GM23248 (cell line): ENCODE results near the gene EFCAB8. TPM values are rescaled to one million over a fixed set of nuclear protein-coding genes. Genes with fewer than 3 reads are reported as not detected.
A peak's percentile ranks its signal among the peaks of the same experiment; 100 is the strongest.

Experiments
- DNase-seq: peaks from one replicate; pipeline ENCODE4 v3.0.0-alpha.2; 2015
- H2AFZ ChIP-seq: fragments of 200-600 bp; sonication (generic); 2 replicates; pipeline ENCODE4 v1.6.1; 2016; ENCODE audit warnings: antibody characterized with exemption
- H3F3A ChIP-seq: fragments of 200-600 bp; sonication (generic); 2 replicates; pipeline ENCODE4 v1.6.1; 2016; ENCODE audit warnings: mild to moderate bottlenecking, antibody characterized with exemption, mixed run types; ENCODE audit not compliant: insufficient read depth
- H3K27ac ChIP-seq: fragments of 200-600 bp; sonication (generic); 2 replicates; pipeline ENCODE4 v1.5.1; 2016; ENCODE audit warnings: mild to moderate bottlenecking
- H3K27me3 ChIP-seq: fragments of 200-600 bp; sonication (generic); replicated peaks from 2 replicates; pipeline ENCODE4 v1.6.1; 2016; ENCODE audit warnings: mild to moderate bottlenecking; ENCODE audit not compliant: insufficient read depth
- H3K36me3 ChIP-seq: fragments of 200-600 bp; sonication (generic); 2 replicates; pipeline ENCODE4 v1.6.1; 2016; ENCODE audit warnings: low read depth, mild to moderate bottlenecking
- H3K4me1 ChIP-seq: fragments of 200-600 bp; sonication (generic); 2 replicates; pipeline ENCODE4 v1.6.1; 2016; ENCODE audit warnings: mild to moderate bottlenecking; ENCODE audit not compliant: insufficient read depth
- H3K4me2 ChIP-seq: fragments of 200-600 bp; sonication (generic); one replicate; pipeline ENCODE4 v1.6.1; 2016; ENCODE audit warnings: mild to moderate bottlenecking; ENCODE audit not compliant: unreplicated experiment
- H3K4me3 ChIP-seq: fragments of 200-600 bp; sonication (generic); 2 replicates; pipeline ENCODE4 v1.5.1; 2016; ENCODE audit warnings: mild to moderate bottlenecking
- H3K79me2 ChIP-seq: fragments of 200-600 bp; sonication (generic); 2 replicates; pipeline ENCODE4 v1.6.1; 2016; ENCODE audit warnings: mild to moderate bottlenecking; ENCODE audit not compliant: insufficient read depth
- H3K9ac ChIP-seq: fragments of 200-600 bp; sonication (generic); 2 replicates; pipeline ENCODE4 v1.6.1; 2016; ENCODE audit warnings: mild to moderate bottlenecking
- H3K9me2 ChIP-seq: fragments of 200-600 bp; sonication (generic); 2 replicates; pipeline ENCODE4 v1.6.1; 2016; ENCODE audit warnings: mixed run types, mild to moderate bottlenecking, moderate library complexity; ENCODE audit not compliant: insufficient read depth
- H3K9me3 ChIP-seq: fragments of 200-600 bp; sonication (generic); one replicate; pipeline ENCODE4 v1.6.1; 2017; ENCODE audit warnings: low read depth
- H4K20me1 ChIP-seq: fragments of 200-600 bp; sonication (generic); 2 replicates; pipeline ENCODE4 v1.6.0; 2016; ENCODE audit not compliant: insufficient read depth
- EZH2 ChIP-seq: fragments of 200-600 bp; sonication (generic); IDR thresholded peaks from 2 replicates; pipeline ENCODE4 v1.6.1; 2018; ENCODE audit warnings: antibody characterized with exemption, mild to moderate bottlenecking; ENCODE audit not compliant: insufficient read depth, poor library complexity, severe bottlenecking
- EZH2phosphoT487 ChIP-seq: fragments of 200-600 bp; sonication (generic); IDR thresholded peaks from 2 replicates; pipeline ENCODE4 v1.6.1; 2018; ENCODE audit warnings: antibody characterized with exemption, moderate library complexity, mild to moderate bottlenecking, low read depth; ENCODE audit not compliant: insufficient read depth
- WGBS, 2 experiments: methylation state at CpG; one replicate each; pipeline ENCODE4 v1.1.6; 2015 to 2017; ENCODE audit warnings: low lambda C conversion rate in 2 of 2, low coverage in 1 of 2; ENCODE audit errors: missing lambda C conversion rate in 2 of 2; 5-methylcytosine and 5-hydroxymethylcytosine counted together
- in situ Hi-C: fragments of 300-500 bp; cut with MboI; formaldehyde crosslinking; loops from 2 replicates; pipeline ENCODE4 v1.15.0; 2020
- polyA plus RNA-seq: library from polyadenylated mRNA; unstranded; fragments of >200 nt; fragmentation: Nextera tagmentation; extraction: Ambion mirVana; gene quantifications from 2 replicates; pipeline ENCODE4 v1.2.1, GENCODE V29; 2016
- total RNA-seq: library from RNA; depleted of rRNA; stranded (reverse); fragments of >200 nt; shearing (Covaris generic); gene quantifications from 2 replicates; pipeline ENCODE4 v1.2.3, GENCODE V29; 2014

EFCAB8 gene
- total and polyA plus RNA-seq, 2 experiments from 2014 or later, result not detected

GRCh38 chr20:32967961-32968457 lies 109.3 kb downstream of the EFCAB8 start:
- 62 to 63% methylated on average over 16 of the region's 16 CpGs for WGBS, 2 experiments
- Histone ChIP-seq H3K9me2 (no peaks in the 10 kb centered on the region), H3K27ac (no peak overlapping the region), H3K9me3 (no peaks in the 10 kb centered on the region), H3F3A (no peaks in the 10 kb centered on the region), H2AFZ (no peak overlapping the region), H3K36me3 (no peaks in the 10 kb centered on the region), H4K20me1 (no peaks in the 10 kb centered on the region), H3K4me2 (no peak overlapping the region), H3K27me3 (peaks cover 24% of the 10 kb centered on the region; the same call in 1 of the 2 replicates), H3K79me2 (no peaks in the 10 kb centered on the region), H3K4me1 (no peaks in the 10 kb centered on the region), H3K4me3 (no peak overlapping the region), H3K9ac (no peak overlapping the region)
- TF ChIP-seq EZH2phosphoT487 (no peak), EZH2 (no peak)
- in situ Hi-C loops, result no loop called here
- no peak for DNase-seq

GRCh38 chr20:32968478-32969241 lies 109.9 kb downstream of the EFCAB8 start:
- Histone ChIP-seq H3K4me1 (no peaks in the 10 kb centered on the region), H3K9me2 (no peaks in the 10 kb centered on the region), H3K36me3 (no peaks in the 10 kb centered on the region), H3F3A (no peaks in the 10 kb centered on the region), H3K4me2 (no peak overlapping the region), H3K27ac (no peak overlapping the region), H4K20me1 (no peaks in the 10 kb centered on the region), H3K79me2 (no peaks in the 10 kb centered on the region), H2AFZ (no peak overlapping the region), H3K9me3 (no peaks in the 10 kb centered on the region), H3K27me3 (peaks cover 24% of the 10 kb centered on the region), H3K4me3 (no peak overlapping the region), H3K9ac (no peak overlapping the region)
- no peak for TF ChIP-seq EZH2phosphoT487
- no peak for TF ChIP-seq EZH2
- in situ Hi-C loops, result no loop called here
- WGBS, 2 experiments, result 39 to 42% methylated on average over 17 to 19 of the region's 19 CpGs
- peak; percentile 37 for DNase-seq

GRCh38 chr20:32969356-32970114 lies 110.8 kb downstream of the EFCAB8 start:
- Histone ChIP-seq H3K4me2 (no peak overlapping the region), H3F3A (no peaks in the 10 kb centered on the region), H3K27me3 (peaks cover 20% of the 10 kb centered on the region), H3K36me3 (no peaks in the 10 kb centered on the region), H3K9me2 (no peaks in the 10 kb centered on the region), H2AFZ (no peak overlapping the region), H3K9ac (no peak overlapping the region), H3K27ac (no peak overlapping the region), H3K9me3 (no peaks in the 10 kb centered on the region), H3K4me1 (no peaks in the 10 kb centered on the region), H3K4me3 (no peak overlapping the region), H4K20me1 (no peaks in the 10 kb centered on the region), H3K79me2 (no peaks in the 10 kb centered on the region)
- no peak for DNase-seq
- 68 to 73% methylated on average over 11 to 12 of the region's 13 CpGs for WGBS, 2 experiments
- in situ Hi-C loops, result no loop called here
- TF ChIP-seq EZH2, result no peak
- TF ChIP-seq EZH2phosphoT487, result no peak

GRCh38 chr20:32970115-32970972 lies 111.6 kb downstream of the EFCAB8 start:
- Histone ChIP-seq H3K4me1 (no peaks in the 10 kb centered on the region), H3K79me2 (no peaks in the 10 kb centered on the region), H3K4me2 (no peak overlapping the region), H3K9me3 (no peaks in the 10 kb centered on the region), H4K20me1 (no peaks in the 10 kb centered on the region), H3K4me3 (no peak overlapping the region), H3K9ac (no peak overlapping the region), H3F3A (no peaks in the 10 kb centered on the region), H2AFZ (no peak overlapping the region), H3K27me3 (peaks cover 14% of the 10 kb centered on the region), H3K27ac (no peak overlapping the region), H3K9me2 (no peaks in the 10 kb centered on the region), H3K36me3 (no peaks in the 10 kb centered on the region)
- TF ChIP-seq EZH2phosphoT487 (no peak), EZH2 (no peak)
- 58 to 60% methylated on average over 15 of the region's 15 CpGs for WGBS, 2 experiments
- no peak for DNase-seq
- in situ Hi-C loops, result no loop called here
